ENCODE results near the gene CD28. TPM values are rescaled to one million over a fixed set of nuclear protein-coding genes. Genes with fewer than 3 reads are reported as not detected.
"Not testable (repeated sequence)": the region's sequence is repeated elsewhere in the genome, so short reads cannot be mapped to it uniquely, and the experiment has no call there.

Gene CD28
- total and polyA plus RNA-seq, 3 experiments from 2014 or later = 61.1 to 66.4 (median 64.1) TPM

DNA sequence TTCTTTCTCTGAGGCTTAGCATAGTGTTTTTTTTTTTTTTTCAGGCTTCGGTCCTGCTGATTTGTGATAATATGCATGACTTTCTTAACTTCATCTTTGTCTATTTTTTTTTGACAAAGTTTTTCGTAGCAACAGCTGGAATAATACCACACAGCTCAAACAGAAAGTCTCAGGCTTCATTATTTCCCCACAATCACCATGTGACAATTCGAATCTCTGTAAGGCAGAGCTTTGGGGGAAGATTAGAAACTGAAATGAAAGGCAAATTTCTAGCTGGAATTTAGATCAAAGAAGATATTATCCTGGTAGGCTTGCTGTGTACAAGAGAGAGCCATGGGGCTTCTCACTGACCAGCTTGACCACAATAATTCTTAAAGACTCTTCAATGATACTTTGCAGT is 12.2 kb upstream of the CD28 start:
- no peak overlapping the region for H3K27ac Mint-ChIP-seq
- peaks cover 20 to 31% (median 26%) of the 10 kb centered on the region in 3 donors for H3K4me1 Mint-ChIP-seq
- Histone ChIP-seq H3K27ac (ENCODE audit: low read depth, low read length) (no peak overlapping the region), H3K4me1 (ENCODE audit: insufficient read depth, low read length) (no peaks in the 10 kb centered on the region), H3K36me3 (ENCODE audit: insufficient read depth, low read length) (no peaks in the 10 kb centered on the region), H3K4me3 (ENCODE audit: low read length) (no peak overlapping the region), H3K27me3 (ENCODE audit: insufficient read depth, low read length, poor library complexity, severe bottlenecking) (no peaks in the 10 kb centered on the region), H3K9me3 (ENCODE audit: low read length) (no peaks in the 10 kb centered on the region)
- H3K27me3 Mint-ChIP-seq = no peaks in the 10 kb centered on the region
- H3K4me3 Mint-ChIP-seq = no peak overlapping the region
- H3K9me3 Mint-ChIP-seq = peaks cover 0 to 2% (median 0%) of the 10 kb centered on the region in 5 donors
- CTCF ChIA-PET = interaction anchor here (1.6 kb wide), 1 partner anchor 19 kb away, joined by 3 read pairs; no protein-coding TSS in a partner anchor
- DNase-seq = no peak
- H3K36me3 Mint-ChIP-seq = no peaks in the 10 kb centered on the region
- POLR2A ChIA-PET = interaction anchor here (1.3 kb wide), 1 partner anchor 117 kb away, joined by 3 read pairs; no protein-coding TSS in a partner anchor

GRCh38 chr2:203697190-203697589 is 9.2 kb upstream of the CD28 start:
- CTCF ChIA-PET = no interaction called here

DNA sequence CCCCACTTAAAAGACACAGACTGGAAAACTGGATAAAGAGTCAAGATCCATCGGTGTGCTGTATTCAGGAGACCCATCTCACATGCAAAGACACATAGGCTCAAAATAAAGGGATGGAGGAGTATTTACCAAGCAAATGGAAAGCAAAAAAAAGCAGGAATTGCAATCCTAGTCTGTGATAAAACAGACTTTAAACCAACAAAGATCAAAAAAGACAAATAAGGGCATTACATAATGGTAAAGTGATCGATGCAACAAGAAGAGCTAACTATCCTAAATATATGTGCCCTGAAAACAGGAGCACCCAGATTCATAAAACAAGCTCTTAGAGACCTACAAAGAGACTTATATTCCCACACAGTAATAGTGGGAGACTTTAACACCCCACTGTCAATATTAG is 8.7 kb upstream of the CD28 start:
- H3K27ac ChIP-seq (ENCODE audit: low read depth, low read length); H3K36me3 ChIP-seq (ENCODE audit: insufficient read depth, low read length); POLR2A ChIA-PET; H3K27me3 Mint-ChIP-seq; H3K4me3 Mint-ChIP-seq; H3K4me1 ChIP-seq (ENCODE audit: insufficient read depth, low read length); H3K9me3 ChIP-seq (ENCODE audit: low read length); CTCF ChIA-PET; H3K4me3 ChIP-seq (ENCODE audit: low read length); H3K9me3 Mint-ChIP-seq; DNase-seq; H3K27me3 ChIP-seq (ENCODE audit: insufficient read depth, low read length, poor library complexity, severe bottlenecking): not testable (repeated sequence)
- Mint-ChIP-seq H3K27ac (peak overlapping the region in 1 of 8 donors; percentile 12), H3K4me1 (peaks cover 5 to 22% (median 6%) of the 10 kb centered on the region in 3 donors), H3K36me3 (peaks cover 0 to 15% (median 0%) of the 10 kb centered on the region in 3 donors)

More at GRCh38 chr2:203697190-203697589, 9.2 kb upstream of the CD28 start:
- Mint-ChIP-seq H3K27ac (no peak overlapping the region), H3K9me3 (peaks cover 0 to 2% (median 1%) of the 10 kb centered on the region in 5 donors), H3K27me3 (no peaks in the 10 kb centered on the region), H3K36me3 (peaks cover 0 to 11% (median 0%) of the 10 kb centered on the region in 3 donors), H3K4me1 (peaks cover 2 to 18% (median 6%) of the 10 kb centered on the region in 3 donors), H3K4me3 (no peak overlapping the region)
- Histone ChIP-seq H3K9me3 (ENCODE audit: low read length) (no peaks in the 10 kb centered on the region), H3K27me3 (ENCODE audit: insufficient read depth, low read length, poor library complexity, severe bottlenecking) (no peaks in the 10 kb centered on the region), H3K27ac (ENCODE audit: low read depth, low read length) (no peak overlapping the region), H3K36me3 (ENCODE audit: insufficient read depth, low read length) (no peaks in the 10 kb centered on the region), H3K4me1 (ENCODE audit: insufficient read depth, low read length) (no peaks in the 10 kb centered on the region), H3K4me3 (ENCODE audit: low read length) (no peak overlapping the region)
- DNase-seq = no peak
- POLR2A ChIA-PET = no interaction called here

DNA sequence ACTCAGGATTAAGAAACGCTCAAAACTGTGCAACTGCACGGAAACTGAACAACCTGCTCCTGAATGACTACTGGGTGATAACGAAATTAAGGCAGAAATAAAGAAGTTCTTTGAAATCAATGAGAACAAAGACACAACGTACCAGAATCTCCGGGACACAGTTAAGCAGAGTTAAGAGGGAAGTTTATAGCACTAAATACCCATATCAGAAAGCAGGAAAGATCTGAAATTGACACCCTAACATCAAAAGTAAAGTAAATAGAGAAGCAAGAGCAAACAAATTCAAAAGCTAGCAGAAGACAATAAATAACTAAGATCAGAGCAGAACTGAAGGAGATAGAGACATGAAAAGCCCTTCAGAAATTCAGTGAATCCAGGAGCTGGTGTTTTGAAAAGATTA is 8.0 kb upstream of the CD28 start:
- Mint-ChIP-seq H3K27ac (peak overlapping the region in 1 of 8 donors; percentile 44), H3K36me3 (peaks cover 0 to 15% (median 0%) of the 10 kb centered on the region in 3 donors), H3K4me1 (peaks cover 5 to 29% (median 7%) of the 10 kb centered on the region in 3 donors)
- H3K27ac ChIP-seq (ENCODE audit: low read depth, low read length); H3K9me3 ChIP-seq (ENCODE audit: low read length); CTCF ChIA-PET; H3K9me3 Mint-ChIP-seq; H3K4me3 Mint-ChIP-seq; H3K4me3 ChIP-seq (ENCODE audit: low read length); H3K36me3 ChIP-seq (ENCODE audit: insufficient read depth, low read length); H3K27me3 ChIP-seq (ENCODE audit: insufficient read depth, low read length, poor library complexity, severe bottlenecking); H3K4me1 ChIP-seq (ENCODE audit: insufficient read depth, low read length); H3K27me3 Mint-ChIP-seq; POLR2A ChIA-PET; DNase-seq: not testable (repeated sequence)

GRCh38 chr2:203704430-203704829 is 2.0 kb upstream of the CD28 start:
- Mint-ChIP-seq H3K4me3 (peak overlapping the region; percentile 3 to 93 (median 50)), H3K27me3 (no peaks in the 10 kb centered on the region), H3K27ac (peak overlapping the region; percentile 52 to 100 (median 98)), H3K4me1 (peaks cover 39 to 53% (median 39%) of the 10 kb centered on the region in 3 donors), H3K9me3 (peaks cover 0 to 10% (median 6%) of the 10 kb centered on the region in 5 donors), H3K36me3 (peaks cover 2 to 28% (median 24%) of the 10 kb centered on the region in 3 donors)
- Histone ChIP-seq H3K27ac (ENCODE audit: low read depth, low read length) (no peak overlapping the region), H3K9me3 (ENCODE audit: low read length) (no peaks in the 10 kb centered on the region), H3K27me3 (ENCODE audit: insufficient read depth, low read length, poor library complexity, severe bottlenecking) (no peaks in the 10 kb centered on the region), H3K4me1 (ENCODE audit: insufficient read depth, low read length) (peaks cover 28% of the 10 kb centered on the region), H3K4me3 (ENCODE audit: low read length) (no peak overlapping the region), H3K36me3 (ENCODE audit: insufficient read depth, low read length) (peaks cover 5% of the 10 kb centered on the region)
- ChIA-PET CTCF (interaction anchor here (0.9 to 7.1 kb wide), 2 partner anchors 15 to 79 kb away, joined by 3 to 63 read pairs; no protein-coding TSS in a partner anchor), POLR2A (interaction anchor here (1.2 kb wide), 1 partner anchor 16 kb away, joined by 3 read pairs; no protein-coding TSS in a partner anchor)
- DNase-seq = peak in 1 of 5 donors; percentile 24

GRCh38 chr2:203705178-203705577 is 1.3 kb upstream of the CD28 start:
- DNase-seq = peak in 3 of 5 donors; percentile 33 to 50 (median 39)
- ChIA-PET CTCF (interaction anchor here (0.9 to 7.1 kb wide), 2 partner anchors 14 to 78 kb away, joined by 3 to 63 read pairs; no protein-coding TSS in a partner anchor), POLR2A (no interaction called here)
- Histone ChIP-seq H3K27me3 (ENCODE audit: insufficient read depth, low read length, poor library complexity, severe bottlenecking) (no peaks in the 10 kb centered on the region), H3K4me3 (ENCODE audit: low read length) (peak overlapping the region; percentile 44), H3K9me3 (ENCODE audit: low read length) (no peaks in the 10 kb centered on the region), H3K4me1 (ENCODE audit: insufficient read depth, low read length) (peaks cover 28% of the 10 kb centered on the region), H3K27ac (ENCODE audit: low read depth, low read length) (peak overlapping the region; percentile 34), H3K36me3 (ENCODE audit: insufficient read depth, low read length) (peaks cover 5% of the 10 kb centered on the region)
- H3K4me1 Mint-ChIP-seq = peaks cover 43 to 61% (median 46%) of the 10 kb centered on the region in 3 donors
- H3K9me3 Mint-ChIP-seq = peaks cover 0 to 10% (median 6%) of the 10 kb centered on the region in 5 donors
- H3K36me3 Mint-ChIP-seq = peaks cover 5 to 35% (median 24%) of the 10 kb centered on the region in 3 donors
- H3K27me3 Mint-ChIP-seq = no peaks in the 10 kb centered on the region
- H3K27ac Mint-ChIP-seq = peak overlapping the region; percentile 89 to 100 (median 98)
- peak overlapping the region; percentile 77 to 96 (median 93) for H3K4me3 Mint-ChIP-seq

DNA sequence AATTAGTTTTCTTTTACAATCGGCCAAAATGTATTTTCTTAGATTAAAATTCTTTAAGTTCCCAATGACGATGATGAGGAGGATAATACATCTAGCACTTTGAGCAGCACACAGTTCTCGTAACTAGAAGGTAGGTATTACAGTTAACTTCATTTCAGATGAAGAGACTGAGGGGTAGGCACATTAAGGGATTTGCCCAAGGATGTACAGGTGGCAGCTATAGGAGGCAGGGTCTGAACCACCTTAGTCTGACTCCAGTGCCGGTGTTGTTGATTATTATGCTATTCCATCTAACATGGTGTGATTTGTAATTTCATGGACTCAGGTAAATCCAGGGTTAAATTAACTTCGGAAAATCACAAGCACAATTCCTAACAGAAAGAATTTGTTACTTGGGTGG is 1.1 kb downstream of the CD28 start:
- peaks cover 44% of the 10 kb centered on the region for H3K4me1 ChIP-seq (ENCODE audit: insufficient read depth, low read length)
- H3K27me3 Mint-ChIP-seq = no peaks in the 10 kb centered on the region
- no peaks in the 10 kb centered on the region for H3K9me3 ChIP-seq (ENCODE audit: low read length)
- H3K4me3 Mint-ChIP-seq = peak overlapping the region; percentile 85 to 96 (median 93)
- peaks cover 5% of the 10 kb centered on the region for H3K36me3 ChIP-seq (ENCODE audit: insufficient read depth, low read length)
- H3K4me3 ChIP-seq (ENCODE audit: low read length) = peak overlapping the region; percentile 94
- H3K9me3 Mint-ChIP-seq = peaks cover 0 to 9% (median 4%) of the 10 kb centered on the region in 5 donors
- POLR2A ChIA-PET = interaction anchor here (0.7 to 2.8 kb wide), 7 partner anchors 9 to 104 kb away, joined by 3 to 21 read pairs (median 5); no protein-coding TSS in a partner anchor
- no peaks in the 10 kb centered on the region for H3K27me3 ChIP-seq (ENCODE audit: insufficient read depth, low read length, poor library complexity, severe bottlenecking)
- no peak for DNase-seq
- CTCF ChIA-PET = interaction anchor here (0.7 to 7.1 kb wide), 5 partner anchors 12 to 223 kb away, joined by 3 to 63 read pairs (median 5); no protein-coding TSS in a partner anchor
- peaks cover 13 to 56% (median 17%) of the 10 kb centered on the region in 3 donors for H3K36me3 Mint-ChIP-seq
- peak overlapping the region; percentile 89 to 100 (median 98) for H3K27ac Mint-ChIP-seq
- peak overlapping the region; percentile 80 for H3K27ac ChIP-seq (ENCODE audit: low read depth, low read length)
- peaks cover 61 to 72% (median 70%) of the 10 kb centered on the region in 3 donors for H3K4me1 Mint-ChIP-seq

DNA sequence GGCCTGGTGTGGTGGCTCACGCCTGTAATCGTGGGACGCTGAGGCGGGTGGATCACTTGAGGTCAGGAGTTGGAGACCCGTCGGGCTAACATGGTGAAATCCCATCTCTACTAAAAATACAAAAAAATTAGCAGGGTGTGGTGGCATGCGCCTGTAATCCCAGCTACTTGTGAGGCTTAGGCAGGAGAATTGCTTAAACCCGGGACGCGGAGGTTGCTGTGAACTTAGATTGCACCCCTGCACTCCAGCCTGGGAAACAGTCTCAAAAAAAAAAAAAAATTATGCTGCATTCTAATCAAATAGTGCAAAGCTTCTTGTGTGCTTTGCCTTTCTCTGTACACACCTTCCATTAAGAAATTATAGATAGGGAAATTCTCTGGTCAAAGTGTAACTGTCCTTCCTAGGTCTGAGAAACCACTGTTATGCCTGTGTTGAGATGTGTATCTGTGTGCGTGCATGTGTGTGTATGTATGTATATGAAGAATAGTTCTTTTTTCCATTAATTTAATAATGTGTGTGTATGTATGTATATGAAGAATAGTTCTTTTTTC is 2.5 kb downstream of the CD28 start:
- H3K4me1 ChIP-seq (ENCODE audit: insufficient read depth, low read length) = peaks cover 54% of the 10 kb centered on the region

More for the DNA sequence above, 2.5 kb downstream of the CD28 start:
- CTCF ChIA-PET = interaction anchor here (0.7 to 7.1 kb wide), 4 partner anchors 10 to 32 kb away, joined by 3 to 63 read pairs (median 3); no protein-coding TSS in a partner anchor
- Mint-ChIP-seq H3K9me3 (no peaks in the 10 kb centered on the region), H3K27ac (peak overlapping the region; percentile 30 to 100 (median 98)), H3K36me3 (peaks cover 16 to 67% (median 17%) of the 10 kb centered on the region in 3 donors), H3K27me3 (peaks cover 0 to 2% of the 10 kb centered on the region in 2 donors), H3K4me3 (peak overlapping the region; percentile 85 to 96 (median 93)), H3K4me1 (peaks cover 66 to 76% (median 73%) of the 10 kb centered on the region in 3 donors)
- no peak for DNase-seq
- Histone ChIP-seq H3K4me3 (ENCODE audit: low read length) (peak overlapping the region; percentile 94), H3K36me3 (ENCODE audit: insufficient read depth, low read length) (peaks cover 5% of the 10 kb centered on the region), H3K27ac (ENCODE audit: low read depth, low read length) (peak overlapping the region; percentile 80), H3K27me3 (ENCODE audit: insufficient read depth, low read length, poor library complexity, severe bottlenecking) (no peaks in the 10 kb centered on the region), H3K9me3 (ENCODE audit: low read length) (no peaks in the 10 kb centered on the region)
- POLR2A ChIA-PET = interaction anchor here (0.7 to 1.2 kb wide), 2 partner anchors 10 to 31 kb away, joined by 3 to 6 read pairs; no protein-coding TSS in a partner anchor

All from CD8-positive, alpha-beta memory T cell (primary cell).